ENCODE results near the gene LTBP2.

GRCh38 chr14:74528406-74528805 lies 83.6 kb downstream of the LTBP2 start:
- no peak for TF ChIP-seq RFX5 (IDR thresholded peaks at IDR 0.05; ENCODE audit: borderline replicate concordance, low read depth, low read length)
- TF ChIP-seq E2F6 (IDR thresholded peaks at IDR 0.05), result no peak
- TF ChIP-seq SAP30 (IDR thresholded peaks at IDR 0.05; ENCODE audit: insufficient read depth, insufficient replicate concordance, low read length), result no peak
- no peak for TF ChIP-seq TCF12 (IDR thresholded peaks at IDR 0.05; ENCODE audit: low read depth, low read length)
- TF ChIP-seq RBBP5 (IDR thresholded peaks at IDR 0.05; ENCODE audit: borderline replicate concordance, low read depth, low read length), result no peak
- TF ChIP-seq CHD7 (IDR thresholded peaks at IDR 0.05; ENCODE audit: insufficient replicate concordance, low read length), result no peak
- TF ChIP-seq CTCF (IDR thresholded peaks at IDR 0.05; ENCODE audit: control extremely low read depth in 1 of 3, insufficient read depth in 1 of 3, low read depth in 1 of 3, low read length in 3 of 3), result no peak
- no peak for TF ChIP-seq CHD2 (IDR thresholded peaks at IDR 0.05; ENCODE audit: low read length)
- no peak for TF ChIP-seq SP4 (IDR thresholded peaks at IDR 0.05; ENCODE audit: low read length)
- TF ChIP-seq BACH1 (IDR thresholded peaks at IDR 0.05; ENCODE audit: low read length), result no peak
- TF ChIP-seq EP300 (IDR thresholded peaks at IDR 0.05; ENCODE audit: borderline replicate concordance in 1 of 2, low read depth in 2 of 2, low read length in 2 of 2), result no peak
- TF ChIP-seq POLR2A (IDR thresholded peaks at IDR 0.05; ENCODE audit: control extremely low read depth in 1 of 2, low read depth in 2 of 2, low read length in 2 of 2), result no peak
- TF ChIP-seq SRF (IDR thresholded peaks at IDR 0.05; ENCODE audit: low read depth, low read length), result no peak
- TF ChIP-seq POLR2AphosphoS5 (IDR thresholded peaks at IDR 0.05; ENCODE audit: low read depth, low read length), result no peak

Measured in H1 (cell line).